ENCODE results near the gene ZNF462. TPM values are rescaled to one million over a fixed set of nuclear protein-coding genes. Genes with fewer than 3 reads are reported as not detected.

The ZNF462 gene
- total and polyA plus RNA-seq, 2 of the 4 experiments (the other 2 are of a cell fraction), result 6.1 to 18.8 TPM

DNA sequence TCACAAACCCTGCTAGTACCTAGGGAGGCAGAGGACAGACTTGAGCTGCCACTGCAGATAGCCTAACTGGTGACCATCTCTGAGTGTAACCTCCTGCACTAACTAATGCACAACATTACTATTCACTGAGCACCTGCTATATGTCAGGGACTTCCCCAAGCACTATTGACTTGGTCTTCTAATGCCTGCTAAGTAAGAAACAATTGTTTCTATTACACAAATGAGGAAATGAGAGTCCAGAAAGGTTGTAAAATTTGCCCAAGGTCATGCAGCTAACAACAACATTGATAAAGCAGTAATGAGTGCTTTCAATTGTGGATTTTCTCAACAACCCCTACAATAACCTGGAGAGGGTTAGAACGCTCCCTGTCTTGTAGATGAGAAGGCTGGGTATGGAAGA lies 183.7 kb downstream of the ZNF462 start:
- TF ChIP-seq RFX5 (IDR thresholded peaks at IDR 0.05; ENCODE audit: low read depth, low read length), result no peak
- no peak for TF ChIP-seq SMC3 (IDR thresholded peaks at IDR 0.05; ENCODE audit: low read depth, low read length)
- TF ChIP-seq, protein P1, sequence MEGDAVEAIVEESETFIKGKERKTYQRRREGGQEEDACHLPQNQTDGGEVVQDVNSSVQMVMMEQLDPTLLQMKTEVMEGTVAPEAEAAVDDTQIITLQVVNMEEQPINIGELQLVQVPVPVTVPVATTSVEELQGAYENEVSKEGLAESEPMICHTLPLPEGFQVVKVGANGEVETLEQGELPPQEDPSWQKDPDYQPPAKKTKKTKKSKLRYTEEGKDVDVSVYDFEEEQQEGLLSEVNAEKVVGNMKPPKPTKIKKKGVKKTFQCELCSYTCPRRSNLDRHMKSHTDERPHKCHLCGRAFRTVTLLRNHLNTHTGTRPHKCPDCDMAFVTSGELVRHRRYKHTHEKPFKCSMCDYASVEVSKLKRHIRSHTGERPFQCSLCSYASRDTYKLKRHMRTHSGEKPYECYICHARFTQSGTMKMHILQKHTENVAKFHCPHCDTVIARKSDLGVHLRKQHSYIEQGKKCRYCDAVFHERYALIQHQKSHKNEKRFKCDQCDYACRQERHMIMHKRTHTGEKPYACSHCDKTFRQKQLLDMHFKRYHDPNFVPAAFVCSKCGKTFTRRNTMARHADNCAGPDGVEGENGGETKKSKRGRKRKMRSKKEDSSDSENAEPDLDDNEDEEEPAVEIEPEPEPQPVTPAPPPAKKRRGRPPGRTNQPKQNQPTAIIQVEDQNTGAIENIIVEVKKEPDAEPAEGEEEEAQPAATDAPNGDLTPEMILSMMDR (conservative IDR thresholded peaks at IDR 0.05; ENCODE audit: low read depth, low read length), result no peak
- no peak for TF ChIP-seq RAD21 (IDR thresholded peaks at IDR 0.05; ENCODE audit: low read length)
- no peak for TF ChIP-seq BHLHE40 (IDR thresholded peaks at IDR 0.05; ENCODE audit: low read depth, low read length)
- TF ChIP-seq NFE2L2 (IDR thresholded peaks at IDR 0.05; ENCODE audit: low read depth, low read length), result no peak
- no peak for TF ChIP-seq CEBPB (IDR thresholded peaks at IDR 0.05; ENCODE audit: low read depth, low read length)
- TF ChIP-seq CHD1 (IDR thresholded peaks at IDR 0.05; ENCODE audit: low read depth, low read length), result no peak
- TF ChIP-seq MXI1 (IDR thresholded peaks at IDR 0.05; ENCODE audit: borderline replicate concordance, low read depth, low read length), result no peak
- TF ChIP-seq POLR2A (IDR thresholded peaks at IDR 0.05; ENCODE audit: low read depth, low read length), result no peak
- TF ChIP-seq MAFK (IDR thresholded peaks at IDR 0.05; ENCODE audit: low read depth, low read length), result no peak
- no peak for TF ChIP-seq RCOR1 (IDR thresholded peaks at IDR 0.05; ENCODE audit: insufficient replicate concordance, low read length)
- TF ChIP-seq MAZ (IDR thresholded peaks at IDR 0.05; ENCODE audit: borderline replicate concordance, low read depth, low read length), result no peak
- TF ChIP-seq, protein P2, sequence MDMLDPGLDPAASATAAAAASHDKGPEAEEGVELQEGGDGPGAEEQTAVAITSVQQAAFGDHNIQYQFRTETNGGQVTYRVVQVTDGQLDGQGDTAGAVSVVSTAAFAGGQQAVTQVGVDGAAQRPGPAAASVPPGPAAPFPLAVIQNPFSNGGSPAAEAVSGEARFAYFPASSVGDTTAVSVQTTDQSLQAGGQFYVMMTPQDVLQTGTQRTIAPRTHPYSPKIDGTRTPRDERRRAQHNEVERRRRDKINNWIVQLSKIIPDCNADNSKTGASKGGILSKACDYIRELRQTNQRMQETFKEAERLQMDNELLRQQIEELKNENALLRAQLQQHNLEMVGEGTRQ (IDR thresholded peaks at IDR 0.05; ENCODE audit: low read depth, low read length), result no peak
- Histone ChIP-seq H3K36me3 (ENCODE audit: control insufficient read depth, insufficient read depth, low read length) (no peaks in the 10 kb centered on the region), H3K9me1 (ENCODE audit: insufficient read depth, low read length) (no peaks in the 10 kb centered on the region), H3K14ac (replicated peaks; ENCODE audit: low read depth, low read length) (no peak overlapping the region), H2BK20ac (ENCODE audit: low read depth, low read length) (no peak overlapping the region), H4K20me1 (ENCODE audit: insufficient read depth, low read length) (no peaks in the 10 kb centered on the region), H3K27me3 (ENCODE audit: control insufficient read depth, insufficient read depth, low read length) (peaks cover 17% of the 10 kb centered on the region), H2BK120ac (ENCODE audit: low read depth, low read length) (no peak overlapping the region), H3K4ac (ENCODE audit: low read depth, low read length) (no peak overlapping the region), H3K9me3 (ENCODE audit: control insufficient read depth, insufficient read depth, low read length) (no peaks in the 10 kb centered on the region), H3K4me3 (ENCODE audit: insufficient read depth, low read depth, low read length) (no peak overlapping the region), H2AFZ (replicated peaks; ENCODE audit: low read length, poor library complexity) (no peak overlapping the region), H4K91ac (ENCODE audit: insufficient read depth, low read depth, low read length) (no peak overlapping the region), H3K56ac (ENCODE audit: extremely low read depth, insufficient read depth, low read length) (no peak overlapping the region), H3K4me2 (ENCODE audit: low read depth, low read length) (no peak overlapping the region), H3K18ac (ENCODE audit: low read depth, low read length) (no peak overlapping the region), H3K23ac (ENCODE audit: low read depth, low read length) (no peak overlapping the region), H4K8ac (ENCODE audit: low read depth in 2 of 2, low read length in 2 of 2) (no peak overlapping the region), H2BK15ac (ENCODE audit: low read depth, low read length) (no peak overlapping the region), H3K79me1 (ENCODE audit: low read depth in 1 of 2, low read length in 2 of 2) (no peaks in the 10 kb centered on the region), H3K9ac (ENCODE audit: low read depth, low read length) (no peak overlapping the region), H4K5ac (ENCODE audit: low read depth, low read length) (no peak overlapping the region), H3K27ac (ENCODE audit: insufficient read depth, low read length) (no peak overlapping the region), H2AK9ac (replicated peaks; ENCODE audit: low read depth, low read length, poor library complexity) (no peak overlapping the region), H2AK5ac (ENCODE audit: low read depth, low read length) (no peak overlapping the region), H2BK5ac (ENCODE audit: low read depth, low read length, poor library complexity, severe bottlenecking) (no peak overlapping the region), H3K4me1 (ENCODE audit: control insufficient read depth, insufficient read depth, low read length) (no peaks in the 10 kb centered on the region)
- ATAC-seq (ENCODE audit: low read depth) (no peak), DNase-seq (no peak)
- CTCF ChIA-PET, result no interaction called here
- in situ Hi-C loops (cut with MboI; ENCODE audit: low sequenced_read_pairs), result no loop called here
- intact Hi-C loops (cut with micrococcal nuclease), result no loop called here
- POLR2A ChIA-PET (ENCODE audit: unreplicated experiment), result no interaction called here
- no TSS peak for BruUV-seq (replicated peaks)
- no CpG with 5 or more reads among the region's 1 CpG for WGBS, 2 experiments (ENCODE audit: extremely low coverage in 2 of 2, insufficient read length in 1 of 2)
- dilution Hi-C loops (cut with HindIII; ENCODE audit: low sequenced_read_pairs, unreplicated experiment), result no loop called here
